Progenitor cell of endocrine pancreas (in vitro differentiated cells): ENCODE measurements around the gene MCTP1. TPM values are rescaled to one million over a fixed set of nuclear protein-coding genes. Genes with fewer than 3 reads are reported as not detected.
"Not testable (repeated sequence)": the region's sequence is repeated elsewhere in the genome, so short reads cannot be mapped to it uniquely, and the experiment has no call there.

Source experiments
- DNase-seq: peaks from one replicate; pipeline ENCODE4 v3.0.0; 2021; ENCODE audit warnings: low spot score; ENCODE audit not compliant: unreplicated experiment
- H3K27ac Mint-ChIP-seq: 2 replicates; pipeline ENCODE4 v1.8.0; 2021; ENCODE audit warnings: mild to moderate bottlenecking, moderate library complexity, mixed read lengths
- H3K27me3 Mint-ChIP-seq: 2 replicates; pipeline ENCODE4 v1.8.0; 2021; ENCODE audit warnings: mixed read lengths
- H3K36me3 Mint-ChIP-seq: 2 replicates; pipeline ENCODE4 v1.8.0; 2022; ENCODE audit warnings: mixed read lengths; ENCODE audit not compliant: insufficient read depth
- H3K4me1 Mint-ChIP-seq: 2 replicates; pipeline ENCODE4 v1.8.0; 2021; ENCODE audit warnings: low read depth, mixed read lengths
- H3K4me3 Mint-ChIP-seq: 2 replicates; pipeline ENCODE4 v1.8.0; 2021; ENCODE audit warnings: low read depth, mild to moderate bottlenecking, moderate library complexity, mixed read lengths
- H3K9me3 Mint-ChIP-seq: 2 replicates; pipeline ENCODE4 v1.8.0; 2021; ENCODE audit warnings: low read depth, mixed read lengths
- CTCF ChIP-seq: fragments of 200-600 bp; sonication (generic); IDR thresholded peaks from one replicate; pipeline ENCODE4 v1.5.0; 2021; ENCODE audit warnings: antibody characterized with exemption, mild to moderate bottlenecking; ENCODE audit not compliant: unreplicated experiment
- total RNA-seq: library from RNA; stranded (reverse); gene quantifications from 2 replicates; pipeline ENCODE4 v1.2.1, GENCODE V29; 2021

The MCTP1 gene
- total RNA-seq, 1 donor from 2014 or later, result 1.7 TPM

GRCh38 chr5:94850960-94851359 is 433.9 kb downstream of the MCTP1 start:
- no peak for TF ChIP-seq CTCF
- DNase-seq, result no peak
- Mint-ChIP-seq H3K36me3 (no peaks in the 10 kb centered on the region), H3K4me1 (peaks cover 5% of the 10 kb centered on the region), H3K4me3 (no peak overlapping the region), H3K27me3 (peaks cover 2% of the 10 kb centered on the region), H3K9me3 (no peaks in the 10 kb centered on the region), H3K27ac (no peak overlapping the region)

- DNase-seq, result no peak
- no peaks in the 10 kb centered on the region for H3K36me3 Mint-ChIP-seq
- H3K27ac Mint-ChIP-seq, result no peak overlapping the region
These were observed 434.8 kb downstream of the MCTP1 start for GRCh38 chr5:94849821-94850736.

GRCh38 chr5:94849324-94849723 is 435.6 kb downstream of the MCTP1 start:
- DNase-seq, result no peak
- Mint-ChIP-seq H3K9me3 (no peaks in the 10 kb centered on the region), H3K4me1 (peaks cover 4% of the 10 kb centered on the region), H3K36me3 (no peaks in the 10 kb centered on the region), H3K27ac (no peak overlapping the region), H3K4me3 (no peak overlapping the region), H3K27me3 (peaks cover 2% of the 10 kb centered on the region)
- no peak for TF ChIP-seq CTCF

More at GRCh38 chr5:94849821-94850736, 434.8 kb downstream of the MCTP1 start:
- TF ChIP-seq CTCF, result peak; percentile 91
- H3K9me3 Mint-ChIP-seq, result no peaks in the 10 kb centered on the region
- H3K4me3 Mint-ChIP-seq, result no peak overlapping the region
- peaks cover 2% of the 10 kb centered on the region for H3K27me3 Mint-ChIP-seq
- H3K4me1 Mint-ChIP-seq, result peaks cover 4% of the 10 kb centered on the region

GRCh38 chr5:94847726-94848125 is 437.2 kb downstream of the MCTP1 start:
- H3K9me3 Mint-ChIP-seq, result no peaks in the 10 kb centered on the region
- DNase-seq, result no peak
- H3K27ac Mint-ChIP-seq, result no peak overlapping the region
- TF ChIP-seq CTCF, result no peak
- peaks cover 4% of the 10 kb centered on the region for H3K4me1 Mint-ChIP-seq
- peaks cover 2% of the 10 kb centered on the region for H3K27me3 Mint-ChIP-seq
- H3K36me3 Mint-ChIP-seq, result no peaks in the 10 kb centered on the region
- H3K4me3 Mint-ChIP-seq, result no peak overlapping the region

GRCh38 chr5:94847019-94847418 is 437.9 kb downstream of the MCTP1 start:
- H3K27ac Mint-ChIP-seq, result no peak overlapping the region
- H3K4me1 Mint-ChIP-seq, result peaks cover 4% of the 10 kb centered on the region
- no peaks in the 10 kb centered on the region for H3K9me3 Mint-ChIP-seq
- H3K36me3 Mint-ChIP-seq, result no peaks in the 10 kb centered on the region
- no peak for DNase-seq
- H3K27me3 Mint-ChIP-seq, result peaks cover 2% of the 10 kb centered on the region
- TF ChIP-seq CTCF, result no peak
- H3K4me3 Mint-ChIP-seq, result no peak overlapping the region

GRCh38 chr5:94845696-94846095 is 439.2 kb downstream of the MCTP1 start:
- not testable (repeated sequence) for H3K9me3 Mint-ChIP-seq, DNase-seq, H3K27ac Mint-ChIP-seq, H3K27me3 Mint-ChIP-seq, H3K36me3 Mint-ChIP-seq, H3K4me3 Mint-ChIP-seq, H3K4me1 Mint-ChIP-seq
